ENCODE data around the gene CAPZA2. TPM values are rescaled to one million over a fixed set of nuclear protein-coding genes. Genes with fewer than 3 reads are reported as not detected.

Gene CAPZA2
- total and polyA plus RNA-seq, 10 of the 15 experiments (the other 5 are each of a cell fraction or from before 2014, with no cell fraction given) = 50.0 to 379 (median 117) TPM

GRCh38 chr7:116955340-116955739, 93.0 kb downstream of the CAPZA2 start:
- peaks cover 71% of the 10 kb centered on the region for H3K79me2 ChIP-seq (ENCODE audit: control insufficient read depth, insufficient read depth, low read length)
- peaks cover 26% of the 10 kb centered on the region for H3K4me1 ChIP-seq (ENCODE audit: control insufficient read depth, insufficient read depth, low read length)
- H3K27me3 ChIP-seq (replicated peaks in 1 of 2; ENCODE audit: control insufficient read depth in 2 of 2, insufficient read depth in 2 of 2, low read length in 1 of 2) = no peaks in the 10 kb centered on the region
- ChIA-PET SMC1A (ENCODE audit: uncharacterized antibody, unreplicated experiment) (no interaction called here), CTCF (no interaction called here), RAD21 (ENCODE audit: unreplicated experiment) (no interaction called here), POLR2A (no interaction called here)
- peak overlapping the region; percentile 98 for H3K9ac ChIP-seq (ENCODE audit: control insufficient read depth, insufficient read depth, low read length)
- H4K20me1 ChIP-seq (ENCODE audit: control insufficient read depth, insufficient read depth) = no peaks in the 10 kb centered on the region
- in situ Hi-C loops (cut with MboI) = no loop called here
- DNase-seq (ENCODE audit: low read depth, low spot score) = no peak
- intact Hi-C loops (cut with micrococcal nuclease; ENCODE audit: unreplicated experiment) = loop anchor here (2.0 kb wide), 2 partner anchors 15 to 29 kb away; no protein-coding TSS in a partner anchor
- FAIRE-seq = no peak
- H3K4me3 ChIP-seq = peak overlapping the region; percentile 76
- peak; percentile 13 for ATAC-seq
- no peaks in the 10 kb centered on the region for H3K9me3 ChIP-seq (replicated peaks; ENCODE audit: control insufficient read depth, insufficient read depth, low read length)
- BruUV-seq (replicated peaks) = TSS peak; percentile 53
- no peak for TF ChIP-seq TCF3 (IDR thresholded peaks at IDR 0.05; ENCODE audit: borderline replicate concordance, insufficient read depth, low read depth, low read length)
- TF ChIP-seq YY1 (IDR thresholded peaks at IDR 0.05; ENCODE audit: low read depth, low read length) = no peak
- TF ChIP-seq MLLT1 (IDR thresholded peaks at IDR 0.05) = 0 out of 2 replicates have a peak, but pooled peaks have one; percentile 5
- no peak for TF ChIP-seq EGR1 (IDR thresholded peaks at IDR 0.05; ENCODE audit: borderline replicate concordance in 1 of 2, low read depth in 2 of 2, low read length in 2 of 2)
- no peak for TF ChIP-seq YBX1 (IDR thresholded peaks at IDR 0.05)
- no peak for TF ChIP-seq BCL11A (IDR thresholded peaks at IDR 0.05; ENCODE audit: low read depth, low read length)
- TF ChIP-seq IRF5 (IDR thresholded peaks at IDR 0.05; ENCODE audit: borderline replicate concordance) = no peak
- no peak for TF ChIP-seq MAX (IDR thresholded peaks at IDR 0.05; ENCODE audit: low read depth, low read length)
- TF ChIP-seq KAT2A (conservative IDR thresholded peaks at IDR 0.05; ENCODE audit: control insufficient read depth, low read depth, low read length) = no peak
- no peak for TF ChIP-seq RCOR1 (conservative IDR thresholded peaks at IDR 0.05; ENCODE audit: low read depth, low read length)
- no peak for TF ChIP-seq BMI1 (IDR thresholded peaks at IDR 0.05; ENCODE audit: borderline replicate concordance)
- no peak for TF ChIP-seq SKIL (IDR thresholded peaks at IDR 0.05; ENCODE audit: low read depth, poor library complexity, severe bottlenecking)
- TF ChIP-seq ZBTB33 (IDR thresholded peaks at IDR 0.05) = no peak
- no peak for TF ChIP-seq CEBPB (IDR thresholded peaks at IDR 0.05; ENCODE audit: borderline replicate concordance in 1 of 2, low read depth in 2 of 2, low read length in 2 of 2)
- TF ChIP-seq TBL1XR1 (IDR thresholded peaks at IDR 0.05; ENCODE audit: low read depth, low read length) = 0 out of 2 replicates have a peak, but pooled peaks have one; percentile 0
- no peak for TF ChIP-seq SMAD1 (IDR thresholded peaks at IDR 0.05; ENCODE audit: low read depth, partially characterized antibody)
- TF ChIP-seq MYB (IDR thresholded peaks at IDR 0.05; ENCODE audit: borderline replicate concordance, low read depth, low read length) = no peak
- no peaks in the 10 kb centered on the region for H3K36me3 ChIP-seq (ENCODE audit: control insufficient read depth in 2 of 2, insufficient read depth in 2 of 2, low read length in 1 of 2)
- H3K4me2 ChIP-seq (ENCODE audit: control insufficient read depth, insufficient read depth) = peak overlapping the region; percentile 83
- no peak overlapping the region for H2AFZ ChIP-seq (ENCODE audit: control insufficient read depth, low read depth, low read length)
- H3K27ac ChIP-seq (ENCODE audit: control insufficient read depth, insufficient read depth) = peak overlapping the region; percentile 98

All from GM12878 (cell line).